CD8-positive, alpha-beta memory T cell (primary cell): ENCODE measurements around the gene HIBADH. TPM values are rescaled to one million over a fixed set of nuclear protein-coding genes. Genes with fewer than 3 reads are reported as not detected.
"Not testable (repeated sequence)": the region's sequence is repeated elsewhere in the genome, so short reads cannot be mapped to it uniquely, and the experiment has no call there.

ENCODE experiments used
- CTCF ChIA-PET: fragments of 350-600 bp; sonication (Branson Sonifier 250); formaldehyde crosslinking; loops from one replicate; lab custom pipeline; 2021; ENCODE audit warnings: antibody characterized with exemption; lab: Charles Lee
- POLR2A ChIA-PET: fragments of 350-600 bp; sonication (Branson Sonifier 250); formaldehyde crosslinking; loops from one replicate; lab custom pipeline; 2021; ENCODE audit warnings: antibody characterized with exemption; lab: Charles Lee
- DNase-seq, 5 donors: peaks; one replicate each; pipeline versions ENCODE4 v3.0.0 to v3.0.0-alpha.2; 2020 to 2022; ENCODE audit warnings: mixed read lengths in 1 of 5
- H3K27ac ChIP-seq: one replicate; pipeline ENCODE4 v1.7.0; 2013; ENCODE audit warnings: low read depth, mild to moderate bottlenecking, low read length, moderate library complexity
- H3K27me3 ChIP-seq: 2 replicates; pipeline ENCODE4 v1.7.0; 2013; ENCODE audit warnings: low read length, mild to moderate bottlenecking; ENCODE audit not compliant: insufficient read depth, poor library complexity, severe bottlenecking
- H3K36me3 ChIP-seq: 2 replicates; pipeline ENCODE4 v1.7.0; 2013; ENCODE audit warnings: mild to moderate bottlenecking, low read length, moderate library complexity; ENCODE audit not compliant: insufficient read depth
- H3K4me1 ChIP-seq: 2 replicates; pipeline ENCODE4 v1.7.0; 2013; ENCODE audit warnings: mild to moderate bottlenecking, low read length, moderate library complexity; ENCODE audit not compliant: insufficient read depth
- H3K4me3 ChIP-seq: 2 replicates; pipeline ENCODE4 v1.7.0; 2013; ENCODE audit warnings: mild to moderate bottlenecking, low read length
- H3K9me3 ChIP-seq: 2 replicates; pipeline ENCODE4 v1.7.0; 2013; ENCODE audit warnings: mild to moderate bottlenecking, low read length
- H3K27ac Mint-ChIP-seq, 8 donors: one replicate each; pipeline ENCODE4 v1.8.0; 2020 to 2021; ENCODE audit warnings: mixed read lengths in 8 of 8, mild to moderate bottlenecking in 6 of 8, inconsistent platforms in 3 of 8, moderate library complexity in 3 of 8
- H3K27me3 Mint-ChIP-seq, 2 donors: one replicate each; pipeline ENCODE4 v1.8.0; 2020 to 2021; ENCODE audit warnings: mixed read lengths in 2 of 2, mild to moderate bottlenecking in 1 of 2, moderate library complexity in 1 of 2
- H3K36me3 Mint-ChIP-seq, 3 donors: one replicate each; pipeline ENCODE4 v1.8.0; 2020 to 2021; ENCODE audit warnings: mixed read lengths in 3 of 3, inconsistent platforms in 1 of 3, mild to moderate bottlenecking in 1 of 3
- H3K4me1 Mint-ChIP-seq, 3 donors: one replicate each; pipeline ENCODE4 v1.8.0; 2020 to 2021; ENCODE audit warnings: mixed read lengths in 3 of 3, inconsistent platforms in 1 of 3, mild to moderate bottlenecking in 1 of 3
- H3K4me3 Mint-ChIP-seq, 7 donors: one replicate each; pipeline ENCODE4 v1.8.0; 2020 to 2021; ENCODE audit warnings: mixed read lengths in 7 of 7, mild to moderate bottlenecking in 6 of 7, moderate library complexity in 4 of 7, inconsistent platforms in 2 of 7
- H3K9me3 Mint-ChIP-seq, 5 donors: one replicate each; pipeline ENCODE4 v1.8.0; 2020 to 2022; ENCODE audit warnings: mixed read lengths in 5 of 5, mild to moderate bottlenecking in 3 of 5, moderate library complexity in 2 of 5, inconsistent platforms in 1 of 5
- polyA plus RNA-seq: library from polyadenylated mRNA; unstranded; fragments of 300-500 nt; fragmentation: Illumina TruSeq; gene quantifications from one replicate; pipeline ENCODE4 v1.2.3, GENCODE V29; 2021
- total RNA-seq, 2 experiments: library from RNA; stranded (reverse); gene quantifications; one replicate each; pipeline ENCODE4 v1.2.3, GENCODE V29; 2021

Gene HIBADH
- total and polyA plus RNA-seq, 3 experiments from 2014 or later, result 19.8 to 33.8 (median 20.0) TPM

DNA sequence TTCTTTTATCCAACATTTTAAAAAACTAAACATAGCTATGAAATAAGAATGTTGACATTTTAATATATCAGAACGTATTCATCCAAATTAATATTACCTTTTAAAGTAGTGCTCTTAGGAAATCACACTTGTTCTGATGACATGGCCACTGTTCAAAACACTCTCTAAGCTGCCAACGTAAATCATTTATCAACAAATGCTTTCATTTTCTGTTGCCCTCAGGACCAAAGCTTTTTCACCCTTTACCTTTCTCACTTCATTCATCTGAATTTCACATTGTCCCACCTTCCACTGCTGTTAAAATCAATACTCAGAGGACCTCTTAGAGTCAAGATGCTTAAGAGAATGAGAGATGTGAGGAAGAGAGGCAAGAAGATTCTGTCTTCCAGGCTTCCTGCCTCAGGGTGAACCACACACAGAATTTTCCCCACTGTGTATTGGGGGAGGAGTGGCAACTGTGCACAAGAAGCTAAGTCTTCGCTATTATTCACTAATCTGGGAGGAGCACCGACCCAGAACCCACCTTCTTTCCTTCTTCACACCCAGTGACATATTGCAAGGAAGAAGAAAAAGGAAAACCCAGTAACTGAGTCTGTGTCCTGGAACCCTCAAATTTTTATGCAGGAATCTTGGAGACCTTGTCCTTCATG is 21.0 kb downstream of the HIBADH start:
- peaks cover 14 to 36% (median 20%) of the 10 kb centered on the region in 3 donors for H3K36me3 Mint-ChIP-seq
- H3K4me1 ChIP-seq, result no peaks in the 10 kb centered on the region
- peak overlapping the region in 6 of 8 donors; percentile 2 to 51 (median 20) for H3K27ac Mint-ChIP-seq
- no peaks in the 10 kb centered on the region for H3K27me3 ChIP-seq
- H3K4me1 Mint-ChIP-seq, result peaks cover 21 to 42% (median 35%) of the 10 kb centered on the region in 3 donors
- H3K9me3 ChIP-seq, result no peaks in the 10 kb centered on the region
- H3K36me3 ChIP-seq, result no peaks in the 10 kb centered on the region
- no peak overlapping the region for H3K4me3 ChIP-seq
- no peak overlapping the region for H3K27ac ChIP-seq
- H3K4me3 Mint-ChIP-seq, result peak overlapping the region in 3 of 7 donors; percentile 44 to 65 (median 60)
- ChIA-PET CTCF (interaction anchor here (1.1 kb wide), 1 partner anchor 144 kb away, joined by 3 read pairs; no protein-coding TSS in a partner anchor), POLR2A (no interaction called here)
- peaks cover 0 to 6% (median 0%) of the 10 kb centered on the region in 5 donors for H3K9me3 Mint-ChIP-seq
- H3K27me3 Mint-ChIP-seq, result no peaks in the 10 kb centered on the region
- DNase-seq, result no peak

DNA sequence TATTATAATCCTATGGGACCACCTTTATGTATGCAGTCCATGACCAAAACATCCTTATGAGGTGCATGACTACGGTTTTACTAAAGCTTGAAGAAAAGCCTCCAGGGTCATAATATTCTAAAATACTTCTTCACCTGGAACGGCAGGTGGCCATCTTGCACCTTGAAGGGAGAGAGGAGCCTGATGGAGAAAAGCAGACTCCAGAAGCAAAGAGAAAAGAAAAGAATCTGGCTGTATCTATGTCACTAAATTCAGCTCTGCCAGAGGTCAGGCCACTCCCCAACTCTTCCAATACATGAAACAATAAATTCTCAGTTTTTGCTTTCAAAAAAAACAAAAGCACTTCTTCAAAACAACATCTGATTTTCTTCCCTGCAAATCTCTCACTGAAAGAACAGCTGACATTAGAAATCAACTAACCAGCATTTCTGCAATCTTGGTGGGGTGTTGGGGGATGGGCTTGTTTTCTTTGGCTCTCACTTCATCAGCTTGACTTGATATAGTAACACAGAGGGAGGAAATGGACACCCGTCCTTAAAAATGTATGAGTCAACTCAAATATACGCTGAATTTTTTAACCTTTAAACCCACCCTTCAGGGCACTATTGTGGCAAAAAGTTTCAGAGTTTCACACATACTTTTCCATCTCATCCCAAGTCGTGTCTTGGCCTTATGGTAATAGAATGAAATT is 21.7 kb downstream of the HIBADH start:
- Histone ChIP-seq H3K27ac (no peak overlapping the region), H3K4me1 (peaks cover 6% of the 10 kb centered on the region), H3K27me3 (no peaks in the 10 kb centered on the region), H3K9me3 (no peaks in the 10 kb centered on the region), H3K4me3 (no peak overlapping the region), H3K36me3 (no peaks in the 10 kb centered on the region)
- no peak for DNase-seq
- CTCF ChIA-PET, result interaction anchor here (1.1 kb wide), 1 partner anchor 145 kb away, joined by 3 read pairs; no protein-coding TSS in a partner anchor
- peaks cover 27 to 49% (median 42%) of the 10 kb centered on the region in 3 donors for H3K4me1 Mint-ChIP-seq
- H3K27ac Mint-ChIP-seq, result peak overlapping the region in 2 of 8 donors; percentile 9 to 51
- peaks cover 0 to 6% (median 0%) of the 10 kb centered on the region in 5 donors for H3K9me3 Mint-ChIP-seq
- peak overlapping the region in 2 of 7 donors; percentile 5 to 65 for H3K4me3 Mint-ChIP-seq
- peaks cover 14 to 34% (median 20%) of the 10 kb centered on the region in 3 donors for H3K36me3 Mint-ChIP-seq
- H3K27me3 Mint-ChIP-seq, result no peaks in the 10 kb centered on the region
- POLR2A ChIA-PET, result no interaction called here

DNA sequence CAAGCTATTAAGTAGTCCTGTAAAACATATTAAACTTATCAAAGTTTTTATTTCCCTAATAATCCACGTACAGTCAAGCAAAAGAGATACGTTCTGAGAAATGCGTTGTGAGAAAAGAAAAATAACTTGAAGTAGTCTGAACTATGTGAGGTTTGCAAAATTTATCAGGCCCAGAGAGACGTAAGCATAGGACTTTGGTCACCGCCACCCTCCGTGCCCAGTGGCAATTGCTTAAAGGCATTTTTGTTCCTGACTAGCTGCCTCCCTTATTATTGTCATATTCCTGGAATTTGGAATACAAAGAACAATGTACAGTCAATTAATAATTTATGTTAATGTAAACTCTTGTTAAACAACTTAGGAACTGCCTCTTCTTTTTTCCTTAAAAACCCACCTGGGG is 22.8 kb downstream of the HIBADH start:
- no peaks in the 10 kb centered on the region for H3K36me3 ChIP-seq
- H3K4me3 ChIP-seq, result no peak overlapping the region
- Mint-ChIP-seq H3K9me3 (peaks cover 0 to 6% (median 0%) of the 10 kb centered on the region in 5 donors), H3K36me3 (peaks cover 12 to 32% (median 18%) of the 10 kb centered on the region in 3 donors), H3K27me3 (no peaks in the 10 kb centered on the region), H3K27ac (no peak overlapping the region), H3K4me1 (peaks cover 30 to 53% (median 45%) of the 10 kb centered on the region in 3 donors), H3K4me3 (no peak overlapping the region)
- peaks cover 16% of the 10 kb centered on the region for H3K4me1 ChIP-seq
- DNase-seq, result no peak
- no peaks in the 10 kb centered on the region for H3K9me3 ChIP-seq
- no peak overlapping the region for H3K27ac ChIP-seq
- ChIA-PET POLR2A (no interaction called here), CTCF (no interaction called here)
- H3K27me3 ChIP-seq, result no peaks in the 10 kb centered on the region

DNA sequence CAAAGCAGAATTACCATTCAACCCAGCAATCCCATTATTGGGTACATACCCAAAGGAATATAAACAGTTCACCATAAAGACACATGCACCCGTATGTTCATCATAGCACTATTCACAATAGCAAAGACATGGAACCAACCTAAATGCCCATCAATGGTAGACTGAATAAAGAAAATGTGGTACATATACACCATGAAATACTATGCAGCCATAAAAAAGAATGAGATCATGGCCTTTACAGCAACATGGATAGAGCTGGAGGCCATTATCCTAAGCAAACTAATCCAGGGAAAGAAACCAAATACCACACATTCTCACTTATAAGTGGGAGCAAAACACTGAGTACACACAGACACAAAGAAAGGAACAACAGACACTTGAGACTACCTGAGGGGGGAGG is 23.6 kb downstream of the HIBADH start:
- H3K9me3 Mint-ChIP-seq, H3K27ac Mint-ChIP-seq, DNase-seq, H3K9me3 ChIP-seq, CTCF ChIA-PET, H3K36me3 ChIP-seq, H3K27ac ChIP-seq, H3K4me3 ChIP-seq, POLR2A ChIA-PET, H3K27me3 Mint-ChIP-seq, H3K27me3 ChIP-seq, H3K4me3 Mint-ChIP-seq: not testable (repeated sequence)
- peaks cover 16% of the 10 kb centered on the region for H3K4me1 ChIP-seq
- peaks cover 28 to 52% (median 43%) of the 10 kb centered on the region in 3 donors for H3K4me1 Mint-ChIP-seq
- H3K36me3 Mint-ChIP-seq, result peaks cover 12 to 34% (median 16%) of the 10 kb centered on the region in 3 donors

DNA sequence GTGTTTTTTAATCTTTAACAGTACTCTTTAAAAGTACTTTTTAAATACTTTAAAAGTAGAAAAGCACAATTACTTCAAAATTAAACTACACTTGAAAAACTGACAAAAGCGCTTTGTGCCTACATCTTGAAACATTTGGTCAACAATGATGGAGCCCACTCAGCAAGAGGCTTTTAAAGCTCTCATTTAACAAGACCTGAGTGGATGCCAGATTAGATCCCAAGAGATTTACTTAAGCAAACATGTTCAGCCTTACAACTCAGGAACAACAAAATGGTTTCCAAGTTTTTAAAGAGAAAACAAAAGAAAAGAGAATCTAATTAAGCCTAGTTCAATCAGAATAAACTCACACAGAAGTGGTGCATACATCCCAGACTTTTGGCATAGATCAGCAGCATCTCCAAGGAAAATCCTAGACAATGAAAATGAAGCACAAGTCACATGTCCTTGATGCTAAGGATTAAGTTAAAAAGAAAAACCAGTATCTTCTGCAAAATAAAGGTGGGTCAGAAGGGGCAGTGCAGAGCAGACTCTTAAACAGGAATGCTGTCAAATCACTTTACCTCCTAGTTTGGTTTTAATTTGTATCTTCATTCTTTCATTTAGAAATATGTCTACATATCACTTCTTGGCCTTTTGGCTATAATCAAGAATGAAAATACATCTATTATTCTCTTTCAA is 26.2 kb downstream of the HIBADH start:
- no peak overlapping the region for H3K27ac ChIP-seq
- no peak overlapping the region for H3K4me3 ChIP-seq
- H3K36me3 ChIP-seq, result no peaks in the 10 kb centered on the region
- no peaks in the 10 kb centered on the region for H3K27me3 ChIP-seq
- H3K36me3 Mint-ChIP-seq, result peaks cover 12 to 39% (median 16%) of the 10 kb centered on the region in 3 donors
- H3K9me3 Mint-ChIP-seq, result peaks cover 0 to 6% (median 0%) of the 10 kb centered on the region in 5 donors
- H3K9me3 ChIP-seq, result no peaks in the 10 kb centered on the region
- ChIA-PET POLR2A (no interaction called here), CTCF (no interaction called here)
- H3K27me3 Mint-ChIP-seq, result no peaks in the 10 kb centered on the region
- DNase-seq, result no peak
- H3K4me3 Mint-ChIP-seq, result no peak overlapping the region
- no peak overlapping the region for H3K27ac Mint-ChIP-seq
- H3K4me1 Mint-ChIP-seq, result peaks cover 25 to 38% (median 34%) of the 10 kb centered on the region in 3 donors
- H3K4me1 ChIP-seq, result peaks cover 16% of the 10 kb centered on the region

DNA sequence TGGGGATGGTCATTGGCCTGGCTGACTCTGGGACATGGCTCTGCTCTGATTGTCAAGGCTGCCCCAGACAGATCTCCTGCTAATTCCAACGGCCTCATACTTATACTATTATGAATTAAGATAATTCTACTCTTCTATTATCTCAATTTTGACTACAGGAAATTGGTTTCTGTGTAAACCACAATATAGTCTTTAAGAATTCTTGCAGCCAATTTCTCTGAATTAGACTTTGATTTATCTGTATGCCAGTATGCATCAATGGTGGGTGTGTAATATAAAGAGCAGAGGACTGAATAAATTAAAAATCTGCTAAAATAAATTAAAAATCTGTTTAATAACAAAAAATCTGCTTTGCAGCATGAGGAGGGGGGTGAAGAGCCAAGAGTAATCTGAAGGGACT is 27.0 kb downstream of the HIBADH start:
- Histone ChIP-seq H3K36me3 (no peaks in the 10 kb centered on the region), H3K27me3 (no peaks in the 10 kb centered on the region), H3K27ac (no peak overlapping the region), H3K4me3 (no peak overlapping the region), H3K4me1 (peaks cover 16% of the 10 kb centered on the region), H3K9me3 (no peaks in the 10 kb centered on the region)
- Mint-ChIP-seq H3K4me3 (no peak overlapping the region), H3K4me1 (peaks cover 20 to 31% (median 28%) of the 10 kb centered on the region in 3 donors), H3K9me3 (peaks cover 0 to 6% (median 0%) of the 10 kb centered on the region in 5 donors), H3K27me3 (no peaks in the 10 kb centered on the region), H3K36me3 (peaks cover 12 to 45% (median 19%) of the 10 kb centered on the region in 3 donors), H3K27ac (peak overlapping the region in 1 of 8 donors; percentile 17)
- no peak for DNase-seq
- POLR2A ChIA-PET, result no interaction called here
- CTCF ChIA-PET, result no interaction called here

DNA sequence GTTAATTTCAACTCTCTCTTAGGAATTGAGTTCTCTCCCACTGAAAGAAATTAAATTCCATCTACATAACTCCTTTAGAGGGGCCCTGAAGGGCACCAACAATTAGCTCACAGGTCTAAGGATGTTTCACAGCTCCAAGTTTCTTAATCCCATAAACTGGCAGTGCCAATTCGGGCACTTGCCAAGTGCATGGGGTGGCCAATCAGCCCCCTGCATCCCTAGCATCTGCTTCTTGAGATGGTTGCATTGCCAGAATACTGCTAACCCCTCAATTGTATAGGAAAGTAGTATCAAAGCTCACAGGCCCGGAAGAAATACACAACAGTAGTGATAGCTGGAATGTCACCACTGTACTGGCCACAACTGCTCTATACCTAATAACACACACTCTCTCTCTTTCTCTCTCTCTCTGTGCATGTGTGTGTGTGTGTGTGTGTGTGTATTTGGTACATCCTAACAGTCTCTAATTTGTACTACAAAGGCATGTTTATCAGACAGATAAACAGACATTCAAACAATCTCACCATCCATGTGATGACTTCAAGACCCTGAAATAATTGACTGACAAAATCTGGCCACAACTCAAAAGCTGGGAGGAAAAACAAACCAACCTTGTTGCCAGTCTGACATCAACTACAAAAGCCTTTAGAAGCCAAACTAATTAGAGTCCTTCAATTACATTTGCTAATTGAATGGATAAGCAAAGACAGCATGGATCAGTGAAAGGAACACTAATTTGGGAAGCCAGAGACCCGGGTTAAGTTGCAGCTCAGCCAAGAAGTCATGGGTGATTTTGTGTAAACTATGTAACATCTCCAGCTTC is 27.8 kb downstream of the HIBADH start:
- Histone ChIP-seq H3K4me1 (peaks cover 16% of the 10 kb centered on the region), H3K9me3 (no peaks in the 10 kb centered on the region), H3K36me3 (no peaks in the 10 kb centered on the region), H3K4me3 (no peak overlapping the region), H3K27me3 (no peaks in the 10 kb centered on the region), H3K27ac (no peak overlapping the region)
- ChIA-PET POLR2A (no interaction called here), CTCF (no interaction called here)
- DNase-seq, result no peak
- Mint-ChIP-seq H3K36me3 (peaks cover 15 to 44% (median 21%) of the 10 kb centered on the region in 3 donors), H3K4me1 (peaks cover 20 to 31% (median 28%) of the 10 kb centered on the region in 3 donors), H3K4me3 (no peak overlapping the region), H3K27me3 (no peaks in the 10 kb centered on the region), H3K9me3 (peaks cover 0 to 6% (median 0%) of the 10 kb centered on the region in 5 donors), H3K27ac (peak overlapping the region in 2 of 8 donors; percentile 25 to 41)
